Right atrium auricular region (tissue), 2 donors: ENCODE results near the gene TCF12. TPM values are rescaled to one million over a fixed set of nuclear protein-coding genes. Genes with fewer than 3 reads are reported as not detected.

Experiments
- DNase-seq: peaks from one replicate; pipeline ENCODE4 v3.0.0-alpha.2; 2019; ENCODE audit warnings: low spot score
- H3K27ac ChIP-seq, 2 donors: fragments of 200-600 bp; sonication (generic); 1 replicate in 1 of 2; 2 replicates in 1 of 2; pipeline ENCODE4 v1.5.1; 2016 to 2019
- H3K27me3 ChIP-seq, 2 donors: fragments of 200-600 bp; sonication (generic); one replicate each; pipeline versions ENCODE4 v1.5.1 to v1.6.0; 2017 to 2019
- H3K36me3 ChIP-seq: fragments of 200-600 bp; sonication (generic); one replicate; pipeline ENCODE4 v1.5.1; 2016
- H3K4me1 ChIP-seq, 2 donors: fragments of 200-600 bp; sonication (generic); one replicate each; pipeline versions ENCODE4 v1.5.1 to v1.6.0; 2017 to 2019
- H3K4me3 ChIP-seq, 2 donors: fragments of 200-600 bp; sonication (generic); 1 replicate in 1 of 2; 2 replicates in 1 of 2; pipeline ENCODE4 v1.5.1; 2017 to 2019; ENCODE audit warnings: mild to moderate bottlenecking in 1 of 2, moderate library complexity in 1 of 2
- H3K9me3 ChIP-seq, 2 donors: fragments of 200-600 bp; sonication (generic); one replicate each; pipeline ENCODE4 v1.5.1; 2019
- total RNA-seq, 2 donors: library from RNA; depleted of rRNA; stranded (reverse); fragments of >200 nt; gene quantifications; one replicate each; pipeline ENCODE4 v1.1.0, GENCODE V29; 2016
- TF ChIP-seq, protein P1 (sequence below), 2 donors: fragments of 200-600 bp; sonication (generic); IDR thresholded peaks; one replicate each; pipeline ENCODE4 v1.5.1; 2019; ENCODE audit warnings: antibody characterized with exemption in 2 of 2

Gene TCF12
- total RNA-seq, 2 donors from 2014 or later, result 35.2 to 40.0 TPM

DNA sequence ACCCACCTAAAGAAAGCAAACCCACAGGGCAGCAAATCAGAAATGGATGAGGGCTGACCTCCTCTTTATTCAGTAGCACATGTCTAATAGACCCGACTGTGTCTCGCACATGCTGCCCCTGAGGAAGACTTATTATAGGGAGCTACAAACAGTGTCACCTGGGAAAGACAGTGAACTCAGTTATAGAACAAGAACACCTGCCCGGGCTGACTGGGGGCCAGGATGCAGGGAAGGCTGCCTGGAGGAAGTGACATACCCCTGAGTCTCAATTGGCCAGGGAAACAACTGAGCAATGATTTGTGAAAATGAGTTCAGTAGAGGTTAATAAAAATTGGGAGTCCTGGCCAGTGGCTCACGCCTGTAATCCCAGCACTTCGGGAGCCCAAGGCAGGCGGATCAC, 379.2 kb downstream of the TCF12 start:
- TF ChIP-seq, protein P1, sequence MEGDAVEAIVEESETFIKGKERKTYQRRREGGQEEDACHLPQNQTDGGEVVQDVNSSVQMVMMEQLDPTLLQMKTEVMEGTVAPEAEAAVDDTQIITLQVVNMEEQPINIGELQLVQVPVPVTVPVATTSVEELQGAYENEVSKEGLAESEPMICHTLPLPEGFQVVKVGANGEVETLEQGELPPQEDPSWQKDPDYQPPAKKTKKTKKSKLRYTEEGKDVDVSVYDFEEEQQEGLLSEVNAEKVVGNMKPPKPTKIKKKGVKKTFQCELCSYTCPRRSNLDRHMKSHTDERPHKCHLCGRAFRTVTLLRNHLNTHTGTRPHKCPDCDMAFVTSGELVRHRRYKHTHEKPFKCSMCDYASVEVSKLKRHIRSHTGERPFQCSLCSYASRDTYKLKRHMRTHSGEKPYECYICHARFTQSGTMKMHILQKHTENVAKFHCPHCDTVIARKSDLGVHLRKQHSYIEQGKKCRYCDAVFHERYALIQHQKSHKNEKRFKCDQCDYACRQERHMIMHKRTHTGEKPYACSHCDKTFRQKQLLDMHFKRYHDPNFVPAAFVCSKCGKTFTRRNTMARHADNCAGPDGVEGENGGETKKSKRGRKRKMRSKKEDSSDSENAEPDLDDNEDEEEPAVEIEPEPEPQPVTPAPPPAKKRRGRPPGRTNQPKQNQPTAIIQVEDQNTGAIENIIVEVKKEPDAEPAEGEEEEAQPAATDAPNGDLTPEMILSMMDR (IDR thresholded peaks at IDR 0.05), result no peak
- H3K9me3 ChIP-seq, result no peaks in the 10 kb centered on the region

DNA sequence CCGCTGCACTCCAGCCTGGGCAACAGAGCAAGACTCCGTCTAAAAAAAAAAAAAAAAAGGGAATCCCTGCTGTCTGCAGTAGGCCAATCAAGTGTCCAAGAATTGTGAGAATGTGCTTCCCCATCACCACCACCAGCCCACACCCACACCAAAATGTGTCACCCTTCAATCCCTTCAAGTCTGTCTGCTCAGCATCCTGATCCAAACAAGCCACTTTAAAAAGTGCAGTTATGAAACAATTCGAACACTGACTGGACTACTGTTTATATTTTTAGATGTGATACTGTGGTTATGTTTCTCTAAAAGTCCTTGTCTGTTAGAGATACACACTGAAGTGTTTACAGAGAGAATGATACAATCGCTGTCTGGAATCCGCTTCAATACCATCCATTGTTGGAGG, 379.8 kb downstream of the TCF12 start:
- Histone ChIP-seq H3K27ac (no peak overlapping the region), H3K36me3 (no peaks in the 10 kb centered on the region), H3K4me3 (no peak overlapping the region), H3K27me3 (no peaks in the 10 kb centered on the region), H3K4me1 (no peaks in the 10 kb centered on the region), H3K9me3 (no peaks in the 10 kb centered on the region)
- TF ChIP-seq, protein P1 (IDR thresholded peaks at IDR 0.05), result no peak
- DNase-seq, result no peak

More for the DNA sequence above, 379.2 kb downstream of the TCF12 start:
- no peak for DNase-seq
- Histone ChIP-seq H3K27ac (no peak overlapping the region), H3K4me3 (no peak overlapping the region), H3K36me3 (no peaks in the 10 kb centered on the region), H3K27me3 (no peaks in the 10 kb centered on the region), H3K4me1 (no peaks in the 10 kb centered on the region)

DNA sequence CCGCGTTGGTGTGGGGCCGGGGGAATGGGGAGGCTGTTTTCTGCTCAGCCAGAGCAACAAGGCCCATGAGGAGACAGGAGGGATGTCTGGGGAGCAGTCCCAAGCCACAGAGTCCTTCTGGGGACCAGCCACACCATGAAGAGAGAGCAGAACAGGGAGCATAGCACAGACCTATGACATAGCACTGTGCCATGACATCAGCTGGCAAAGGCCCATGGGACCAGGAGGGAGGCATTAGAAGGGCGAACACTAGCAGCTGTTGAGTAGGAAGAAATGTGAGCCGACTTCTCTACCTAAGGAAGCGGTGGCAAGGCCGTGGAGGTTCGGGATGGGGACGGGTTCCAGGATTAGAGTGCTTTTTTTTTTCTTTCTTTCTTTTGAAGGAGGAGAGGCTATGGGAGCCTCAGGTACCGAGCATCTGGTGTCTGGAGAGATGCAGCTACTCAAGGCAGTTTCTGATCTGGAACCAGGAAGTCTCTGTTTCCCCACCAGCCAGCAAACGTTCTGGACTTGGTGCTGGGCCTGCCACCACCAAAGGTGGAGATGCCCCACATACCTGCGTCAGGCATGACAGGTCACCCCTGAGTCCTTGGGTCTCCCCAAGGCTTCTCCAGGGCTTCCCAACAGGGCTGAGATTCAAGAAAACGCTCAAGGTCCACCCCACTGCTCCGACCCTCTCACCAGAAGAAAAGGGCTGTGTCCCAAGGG, 380.6 kb downstream of the TCF12 start:
- Histone ChIP-seq H3K27me3 (no peaks in the 10 kb centered on the region), H3K27ac (no peak overlapping the region), H3K36me3 (no peaks in the 10 kb centered on the region), H3K4me1 (no peaks in the 10 kb centered on the region), H3K9me3 (no peaks in the 10 kb centered on the region), H3K4me3 (no peak overlapping the region)
- no peak for DNase-seq
- TF ChIP-seq, protein P1 (IDR thresholded peaks at IDR 0.05), result no peak

DNA sequence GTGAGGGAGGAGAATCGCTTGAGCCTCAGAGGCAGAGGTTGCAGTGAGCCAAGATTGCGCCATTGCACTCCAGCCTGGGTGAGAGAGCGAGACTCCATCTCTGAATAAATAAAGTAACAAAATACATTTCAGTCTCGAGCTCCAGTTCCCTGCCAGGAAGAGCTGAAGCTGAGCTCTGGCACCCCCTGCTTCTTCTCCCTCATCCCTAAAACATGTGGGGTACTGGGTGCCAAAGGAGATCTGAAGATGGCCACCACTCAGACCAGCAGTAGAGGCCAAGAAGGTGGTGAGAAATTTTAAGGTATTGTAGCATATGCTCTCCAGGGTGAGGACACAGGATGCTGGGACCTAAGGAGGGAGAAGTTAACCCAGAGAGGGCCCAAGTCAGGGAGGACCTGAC, 382.9 kb downstream of the TCF12 start:
- no peak for DNase-seq
- Histone ChIP-seq H3K27me3 (no peaks in the 10 kb centered on the region), H3K36me3 (no peaks in the 10 kb centered on the region), H3K27ac (no peak overlapping the region), H3K4me3 (no peak overlapping the region), H3K4me1 (no peaks in the 10 kb centered on the region), H3K9me3 (no peaks in the 10 kb centered on the region)
- TF ChIP-seq, protein P1 (IDR thresholded peaks at IDR 0.05), result no peak

DNA sequence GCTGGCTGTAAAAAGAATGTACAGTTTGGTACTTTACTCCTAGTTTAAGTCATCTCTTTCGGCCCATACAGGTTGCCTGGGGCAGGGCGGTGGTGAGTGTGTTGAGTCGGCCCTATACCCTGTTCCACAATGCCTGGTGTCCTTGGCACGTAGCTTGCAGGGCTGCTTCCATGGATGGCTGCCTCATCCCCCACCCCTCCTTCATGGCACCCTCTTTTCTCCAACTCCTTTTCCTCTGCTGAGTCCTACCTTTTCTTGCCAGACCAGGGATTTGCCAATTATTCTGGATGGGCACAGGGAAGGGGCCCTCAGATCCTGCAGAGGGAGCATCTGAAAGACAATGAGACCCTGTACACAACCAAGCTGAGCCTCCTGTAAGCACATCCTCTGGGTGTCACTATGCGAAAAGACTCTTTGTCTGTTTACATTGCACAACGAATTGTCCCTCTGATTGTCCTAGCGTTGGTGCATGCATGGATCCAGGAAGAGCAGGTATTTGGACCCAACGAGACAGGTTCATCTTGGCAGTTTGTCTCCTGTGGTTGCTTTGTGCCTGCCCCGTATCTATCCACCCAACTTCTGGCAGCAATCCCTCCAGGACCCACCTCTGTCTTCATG, 384.3 kb downstream of the TCF12 start:
- Histone ChIP-seq H3K9me3 (no peaks in the 10 kb centered on the region), H3K27ac (no peak overlapping the region), H3K27me3 (no peaks in the 10 kb centered on the region), H3K4me3 (no peak overlapping the region), H3K36me3 (no peaks in the 10 kb centered on the region), H3K4me1 (peaks cover 0 to 6% of the 10 kb centered on the region in 2 donors)
- no peak for DNase-seq
- TF ChIP-seq, protein P1 (IDR thresholded peaks at IDR 0.05), result no peak
